HG02571 (cell line): ENCODE results near the gene EVX1.

Experiments used
- ATAC-seq: cut with Tn5 transposase; IDR thresholded peaks from one replicate; pipeline ENCODE4 v1.9.1; 2021; ENCODE audit warnings: mild to moderate bottlenecking, moderate library complexity; ENCODE audit not compliant: unreplicated experiment

The EVX1 gene

DNA sequence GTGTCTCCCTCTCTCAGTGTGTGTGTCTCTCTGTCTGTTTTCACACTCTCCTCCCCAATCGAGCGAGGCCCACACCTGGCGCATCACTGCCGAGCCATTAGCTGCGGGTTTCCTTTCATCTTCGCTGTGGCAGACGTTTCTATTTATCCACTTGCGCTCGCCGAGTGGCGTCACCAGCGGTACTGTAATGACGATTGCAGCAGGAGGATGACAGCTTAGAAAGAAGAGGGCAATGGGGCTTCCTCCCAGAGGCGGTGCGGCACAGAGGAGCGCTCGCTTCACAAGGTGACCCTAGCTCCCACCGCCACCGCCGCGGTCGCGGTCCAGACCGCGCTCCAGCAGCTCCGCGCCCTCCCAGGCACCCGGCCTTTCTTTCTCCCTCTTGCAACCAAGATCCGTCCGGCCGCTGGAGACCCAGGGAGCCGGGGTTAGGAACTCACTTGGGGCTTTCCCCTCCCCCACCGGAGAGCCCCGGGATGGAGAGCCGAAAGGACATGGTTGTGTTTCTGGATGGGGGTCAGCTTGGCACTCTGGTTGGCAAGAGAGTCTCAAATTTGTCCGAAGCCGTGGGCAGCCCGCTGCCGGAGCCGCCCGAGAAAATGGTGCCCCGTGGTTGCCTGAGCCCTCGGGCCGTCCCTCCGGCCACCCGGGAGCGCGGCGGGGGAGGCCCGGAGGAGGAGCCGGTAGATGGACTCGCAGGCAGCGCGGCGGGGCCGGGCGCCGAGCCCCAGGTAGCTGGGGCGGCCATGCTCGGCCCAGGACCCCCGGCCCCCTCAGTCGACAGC is at the start of gene EVX1:
TSS of gene EVX1 (plus strand) at position 248 of the 785 bp plus-strand sequence. CDS start at position 477, 229 bp downstream.
- ATAC-seq = no peak

- ATAC-seq = no peak
Measured at GRCh38 chr7:27193335-27194001, 49.1 kb upstream of the EVX1 start.

DNA sequence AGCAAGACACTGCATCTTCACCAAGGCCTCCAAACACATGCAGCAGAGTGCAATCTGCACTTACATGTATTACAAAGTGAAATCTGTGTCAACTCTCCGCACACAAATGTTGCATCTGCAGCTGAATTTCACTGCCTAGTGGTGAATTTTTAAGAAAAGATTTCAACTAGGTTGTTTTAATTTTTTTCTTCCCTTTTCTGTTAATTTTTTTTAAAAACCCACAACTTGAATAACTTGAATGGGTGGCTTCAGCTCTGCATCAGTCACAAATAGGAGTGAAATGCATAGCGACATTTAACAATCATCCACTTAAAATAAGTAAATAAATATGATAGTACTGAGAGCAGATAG is 48.6 kb upstream of the EVX1 start:
- no peak for ATAC-seq

DNA sequence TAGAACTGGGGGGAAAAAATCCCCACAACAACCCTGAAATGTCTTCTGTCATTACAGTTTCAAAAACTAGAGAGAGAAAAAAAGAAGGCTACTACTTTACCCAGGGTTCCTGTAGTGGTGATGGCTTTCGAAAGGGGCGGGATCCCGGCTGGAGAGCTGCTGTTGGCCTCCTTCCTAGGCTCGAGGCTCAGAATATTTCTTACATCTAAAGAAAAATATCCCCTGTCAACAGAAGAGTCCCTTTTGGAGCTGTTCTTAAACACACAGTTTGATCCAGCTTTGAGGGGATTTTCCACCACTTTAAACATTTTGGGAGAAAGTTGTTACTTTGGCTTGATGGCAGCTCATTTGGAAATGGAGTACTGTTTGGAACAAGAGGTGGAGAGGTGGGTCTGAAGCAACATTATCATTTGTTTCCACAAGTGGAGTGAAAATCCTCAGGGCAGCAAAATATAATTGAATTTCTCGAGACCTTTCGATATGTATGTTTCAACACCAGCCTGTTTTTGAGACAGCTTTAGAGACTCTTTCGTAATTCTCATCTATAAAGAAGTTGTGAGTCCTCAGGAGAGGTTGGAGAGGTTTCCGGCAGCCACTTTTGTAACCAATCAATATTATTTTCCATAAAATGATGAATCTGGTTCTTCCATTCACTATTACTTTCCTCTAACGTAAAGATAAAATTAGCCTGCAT is 47.8 kb upstream of the EVX1 start:
- ATAC-seq = no peak

GRCh38 chr7:27196287-27196767 is 46.3 kb upstream of the EVX1 start:
- ATAC-seq = no peak

- ATAC-seq = no peak
Measured at GRCh38 chr7:27197137-27198042, 45.2 kb upstream of the EVX1 start.

DNA sequence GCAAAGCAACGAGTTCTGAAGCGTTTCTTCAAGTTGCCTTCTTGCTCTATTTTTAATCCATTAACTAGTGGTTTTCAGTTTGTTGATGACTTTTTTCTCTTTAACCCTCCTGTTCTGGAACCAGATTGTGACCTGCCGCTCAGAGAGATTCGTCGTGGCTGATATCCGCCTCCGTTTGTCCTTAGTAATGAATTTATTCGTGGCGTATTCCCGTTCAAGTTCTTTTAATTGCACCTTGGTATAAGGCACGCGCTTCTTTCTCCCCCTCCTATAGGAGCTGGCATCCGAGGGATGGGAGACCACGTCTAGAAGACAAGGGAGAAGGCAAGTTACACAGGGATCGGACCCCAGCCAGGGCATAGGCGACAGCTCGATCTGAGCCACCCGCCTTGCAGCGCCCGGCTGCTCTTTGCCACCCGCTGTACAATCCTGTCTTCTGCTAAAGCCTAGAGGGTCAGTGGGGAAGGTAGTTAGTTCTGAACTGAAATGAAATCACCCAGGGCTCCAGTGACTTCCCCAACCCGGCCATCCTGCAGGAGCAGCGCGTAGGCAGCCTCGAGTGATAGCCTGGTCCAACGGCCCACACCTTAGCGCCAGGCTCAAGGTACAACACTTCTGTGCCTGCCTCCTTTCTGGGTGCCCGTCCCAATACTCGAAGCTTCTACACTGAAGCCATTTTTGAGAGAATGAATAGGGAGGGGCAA is 44.3 kb upstream of the EVX1 start:
- no peak for ATAC-seq

DNA sequence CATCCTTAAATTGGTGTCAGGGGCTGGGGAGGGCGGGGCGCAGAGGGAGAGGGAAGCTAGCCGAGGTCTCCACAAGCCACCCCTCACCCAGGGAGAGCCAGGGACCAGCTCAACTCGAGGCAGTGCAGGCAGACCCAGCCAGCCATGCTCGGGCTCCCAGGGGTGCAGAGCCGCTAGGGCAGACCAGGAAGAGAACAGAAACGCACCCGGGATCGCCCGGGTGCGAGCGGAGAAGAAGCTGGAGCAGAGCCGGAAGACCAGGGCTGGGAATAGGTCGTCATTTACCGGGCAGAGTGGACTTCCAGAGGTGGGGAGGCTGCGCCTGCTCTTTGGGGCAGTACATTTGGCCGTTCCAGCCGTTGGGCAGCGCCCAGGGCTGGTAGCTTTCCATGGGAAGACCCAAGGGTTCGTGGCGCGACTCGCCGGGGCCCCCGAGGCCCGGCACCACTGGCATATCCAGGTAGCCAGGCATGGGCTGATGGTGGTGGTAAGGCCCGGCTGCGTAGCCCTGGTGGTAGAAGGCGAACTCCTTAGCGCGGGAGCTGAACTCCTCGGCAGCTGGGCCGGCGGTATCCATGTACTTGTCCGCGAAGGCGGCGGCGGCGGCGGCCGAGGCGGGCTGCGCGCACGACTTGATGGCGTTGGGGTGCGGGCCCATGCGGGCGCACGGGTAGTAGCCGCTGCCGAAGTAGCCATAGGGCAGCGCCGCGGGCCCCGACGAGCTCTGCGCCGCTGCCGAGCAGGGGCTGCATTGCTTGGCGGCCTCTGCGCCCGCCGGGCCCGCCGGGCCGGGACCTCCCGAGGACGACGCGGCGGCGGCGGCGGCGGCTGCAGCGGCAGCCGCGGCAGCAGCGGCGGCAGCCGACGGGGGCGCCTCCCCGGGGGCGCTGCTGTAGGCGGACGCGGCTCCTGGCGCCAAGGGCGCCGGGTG is 43.5 kb upstream of the EVX1 start:
- ATAC-seq = no peak

DNA sequence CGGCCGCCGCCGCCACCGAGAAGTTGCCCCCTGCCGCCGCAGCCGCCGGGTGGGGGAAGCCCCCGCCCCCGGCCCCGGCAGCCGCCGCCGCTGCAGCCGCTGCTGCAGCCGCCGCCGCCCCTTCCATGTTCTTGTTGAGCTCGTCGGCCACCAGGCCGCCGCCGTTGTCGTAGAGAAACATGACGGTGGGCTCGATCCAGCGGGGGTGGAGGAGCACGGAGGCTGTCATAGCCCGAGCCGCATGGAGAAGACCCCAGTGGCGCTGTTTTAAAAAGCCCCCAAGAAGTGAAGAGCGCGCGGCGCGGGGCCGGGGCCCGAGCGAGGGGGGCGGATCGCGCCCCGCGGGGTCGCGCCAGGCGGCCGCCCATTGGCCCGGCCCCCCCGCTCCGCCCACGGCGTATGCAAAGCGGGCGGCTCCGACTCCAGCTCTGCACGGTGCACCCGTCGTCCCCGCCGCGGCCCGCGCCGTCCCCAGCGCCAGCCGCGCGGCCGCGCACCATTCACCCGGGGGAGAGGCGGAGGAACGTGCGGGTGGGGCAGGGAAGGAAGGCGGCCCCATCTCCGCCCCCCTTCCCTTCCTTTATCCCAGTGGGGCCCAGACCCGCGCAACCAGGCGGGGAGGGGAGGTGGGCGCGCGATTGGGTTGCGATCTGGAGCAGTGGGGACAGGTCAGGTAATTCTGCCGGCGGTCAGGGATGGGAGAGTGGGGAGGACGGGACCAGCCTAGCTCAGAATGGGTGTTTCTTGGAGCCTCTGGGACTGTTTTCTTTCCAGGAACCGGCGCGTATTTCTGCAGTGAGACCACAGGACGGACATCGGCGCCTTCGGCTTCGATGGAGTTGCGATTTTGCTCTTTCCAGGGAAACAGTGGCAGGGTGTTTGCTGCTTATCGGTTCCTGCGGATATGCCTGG is 42.5 kb upstream of the EVX1 start, which contains the start of gene HOXA13:
TSS of gene HOXA13 (minus strand) at position 243 of the 912 bp plus-strand sequence. CDS start at position 229, 14 bp downstream.
- no peak for ATAC-seq

DNA sequence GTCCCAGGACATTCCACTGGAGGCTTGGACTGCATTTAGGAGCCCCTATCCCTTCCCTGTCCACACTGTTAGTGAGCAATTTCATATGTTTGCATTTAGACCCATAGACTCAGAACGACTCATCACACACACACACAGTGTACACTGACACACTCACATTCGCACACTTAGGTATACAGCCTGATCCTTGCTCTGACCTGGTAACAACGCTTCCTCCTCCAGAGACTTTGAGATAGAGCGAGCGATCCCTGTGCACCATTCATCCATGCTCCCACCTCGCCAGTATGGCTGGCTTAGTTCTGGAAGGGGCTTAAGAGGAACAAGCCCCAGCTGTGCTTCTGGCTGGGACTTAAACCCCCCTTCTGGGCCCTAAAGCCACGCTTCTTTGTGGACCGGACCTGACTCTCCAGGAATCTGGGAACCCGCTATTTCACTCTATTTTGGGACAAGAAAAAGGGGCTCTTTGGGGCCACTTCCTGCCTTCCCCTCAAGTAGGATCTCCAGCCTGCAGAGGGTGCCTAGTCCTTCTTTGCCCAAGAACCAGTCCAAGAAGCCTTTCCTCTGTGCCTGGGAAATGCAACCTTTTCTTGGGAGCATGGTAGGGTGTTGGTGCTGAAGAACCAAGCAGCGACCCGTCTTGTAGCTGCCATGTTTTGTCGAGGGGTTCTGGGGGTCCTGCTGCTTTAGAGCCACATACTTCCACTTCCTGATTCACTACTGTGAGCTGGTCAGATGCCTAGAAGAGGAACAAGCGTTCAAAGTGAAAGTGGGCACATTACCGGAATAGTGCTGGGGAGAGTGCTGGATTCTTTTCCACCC is 41.6 kb upstream of the EVX1 start:
- ATAC-seq = no peak

- ATAC-seq = no peak
Measured at GRCh38 chr7:27201580-27202017, 41.0 kb upstream of the EVX1 start.

DNA sequence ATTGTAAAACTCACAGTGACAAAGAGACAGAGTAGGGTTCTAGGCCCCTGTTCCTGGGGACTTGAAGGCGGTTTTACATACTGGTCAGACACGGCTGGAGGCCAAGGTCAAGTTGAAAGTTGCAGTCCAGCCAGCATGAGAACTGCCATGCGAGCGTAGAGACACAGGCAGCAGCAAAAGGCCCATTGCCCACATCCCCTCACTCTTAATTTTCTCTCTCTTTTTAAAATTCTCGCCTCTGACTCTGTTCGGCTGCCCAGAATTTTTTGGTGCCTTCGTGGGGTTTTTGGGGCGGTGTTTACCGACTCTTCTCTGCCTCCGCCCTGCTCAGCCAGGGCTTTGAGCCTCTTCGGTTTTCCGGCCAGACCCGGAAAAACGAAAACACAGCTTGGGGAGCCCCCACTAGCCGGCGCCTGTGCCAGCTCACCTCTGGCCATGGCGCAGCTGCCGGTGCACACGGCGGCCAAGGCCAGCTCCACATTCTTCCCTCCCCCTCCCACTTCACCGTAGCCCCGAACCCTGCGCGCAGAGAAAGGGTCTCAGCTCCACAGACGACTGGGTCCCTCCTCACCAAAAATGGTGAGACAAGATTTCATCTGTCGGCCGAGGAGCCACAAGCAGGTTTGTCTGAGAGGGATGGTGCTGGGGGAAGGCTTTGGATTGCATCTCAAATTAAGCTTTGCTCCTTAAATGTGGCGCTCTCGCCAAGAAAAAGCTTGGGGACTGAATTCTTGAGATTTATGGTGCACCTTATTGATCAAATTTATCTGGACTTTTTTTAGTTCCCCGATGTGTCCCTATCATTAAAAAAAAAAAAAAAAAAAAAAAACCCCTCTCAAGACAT is 40.4 kb upstream of the EVX1 start:
- no peak for ATAC-seq

DNA sequence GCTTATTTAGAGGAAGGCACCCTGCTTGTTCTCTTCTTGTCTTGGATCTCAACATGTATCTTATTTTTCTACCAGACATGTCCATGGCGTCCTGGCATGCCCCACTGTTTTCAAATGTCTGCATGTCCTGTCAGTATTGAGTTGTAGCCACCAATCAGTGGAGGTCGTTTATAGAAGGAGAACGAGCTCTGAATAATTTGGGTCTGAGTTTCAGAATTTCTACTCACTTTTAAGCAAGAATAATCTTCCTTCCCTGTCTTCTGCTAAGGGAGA is 39.8 kb upstream of the EVX1 start:
- no peak for ATAC-seq

DNA sequence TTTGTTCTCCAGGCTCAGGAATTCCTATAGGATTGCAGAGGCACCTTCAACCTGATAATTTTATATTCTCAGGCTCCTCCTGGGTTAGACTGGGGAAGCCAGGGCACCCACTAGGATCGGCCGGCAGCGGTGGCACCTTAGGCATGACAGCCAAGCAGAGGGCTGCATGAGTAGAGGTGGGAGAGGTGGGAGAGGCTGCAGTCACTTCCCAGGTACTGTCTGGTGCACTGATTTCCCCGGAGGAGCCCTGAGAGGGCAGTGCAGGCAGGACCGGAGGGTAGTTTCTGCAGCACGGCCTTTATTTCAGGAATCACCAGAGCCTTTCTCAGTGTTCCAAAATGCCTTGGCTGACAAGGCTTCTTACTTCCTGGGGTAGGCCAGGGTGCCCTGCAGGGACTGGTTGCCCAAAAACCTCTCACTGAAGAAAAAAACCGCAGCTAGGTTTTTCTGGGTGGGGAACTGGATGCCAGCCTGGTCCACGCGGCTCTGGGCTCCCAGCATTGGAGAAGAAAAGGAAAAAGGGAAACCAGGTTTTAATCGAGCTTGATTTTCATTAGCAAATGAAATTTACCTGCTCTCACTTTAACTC is 39.1 kb upstream of the EVX1 start:
- ATAC-seq = no peak

DNA sequence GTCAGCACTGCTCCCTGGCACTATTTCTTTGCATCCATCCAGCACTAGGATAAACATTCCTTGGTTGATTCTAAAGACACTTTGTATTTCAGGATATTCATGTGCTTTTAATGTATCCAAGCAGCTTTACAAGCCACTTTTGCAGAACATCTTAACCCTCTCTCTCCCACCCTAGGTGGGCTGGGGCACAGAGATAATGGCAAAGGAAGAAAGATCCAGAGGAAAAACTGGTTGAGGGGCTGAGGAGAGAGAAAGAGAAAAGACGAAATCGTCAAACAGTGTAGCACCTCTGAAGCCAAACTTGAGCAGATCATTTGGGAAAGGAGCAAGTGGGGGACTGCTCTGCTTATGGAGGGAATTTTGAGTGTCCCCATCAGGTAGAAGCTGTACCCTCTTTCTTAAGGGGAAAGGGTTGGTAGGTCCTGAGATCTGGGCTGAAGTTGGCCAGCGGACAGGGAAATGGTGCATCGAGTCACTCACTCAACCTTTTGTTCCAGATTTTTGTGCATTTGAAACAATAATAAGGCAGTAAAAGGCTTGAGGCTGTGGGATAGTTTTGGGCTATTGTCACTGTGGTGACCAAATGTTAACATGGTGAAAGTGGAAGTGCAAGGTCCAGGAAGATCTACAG is 38.5 kb upstream of the EVX1 start:
- ATAC-seq = no peak
